Endodermal cell (in vitro differentiated cells): ENCODE measurements around the gene THADA. TPM values are rescaled to one million over a fixed set of nuclear protein-coding genes. Genes with fewer than 3 reads are reported as not detected.

ENCODE experiments used
- DNase-seq: peaks from one replicate; pipeline ENCODE4 v3.0.0-alpha.2; 2017
- H3K27ac ChIP-seq: 2 replicates; pipeline ENCODE4 v1.5.1; 2013; ENCODE audit warnings: mild to moderate bottlenecking, low read depth, low read length, moderate library complexity
- H3K27me3 ChIP-seq: 2 replicates; pipeline ENCODE4 v1.6.1; 2013; ENCODE audit warnings: mild to moderate bottlenecking, low read length, moderate library complexity; ENCODE audit not compliant: insufficient read depth, control insufficient read depth, poor library complexity, severe bottlenecking
- H3K36me3 ChIP-seq: 2 replicates; pipeline ENCODE4 v1.7.0; 2013; ENCODE audit warnings: mild to moderate bottlenecking, low read length, moderate library complexity; ENCODE audit not compliant: control insufficient read depth, insufficient read depth
- H3K4me1 ChIP-seq: one replicate; pipeline ENCODE4 v1.7.0; 2013; ENCODE audit warnings: low read length; ENCODE audit not compliant: control insufficient read depth, insufficient read depth
- H3K4me3 ChIP-seq: 2 replicates; pipeline ENCODE4 v1.5.1; 2013; ENCODE audit warnings: mild to moderate bottlenecking, low read length, moderate library complexity
- H3K9ac ChIP-seq: 2 replicates; pipeline ENCODE4 v1.6.1; 2013; ENCODE audit warnings: mild to moderate bottlenecking, low read length, moderate library complexity; ENCODE audit not compliant: poor library complexity, severe bottlenecking; ENCODE audit errors: extremely low read depth
- H3K9me3 ChIP-seq: 2 replicates; pipeline ENCODE4 v1.6.1; 2013; ENCODE audit warnings: mild to moderate bottlenecking, low read length, moderate library complexity; ENCODE audit not compliant: control insufficient read depth
- H3K27ac Mint-ChIP-seq: 2 replicates; pipeline ENCODE4 v1.8.0; 2020; ENCODE audit warnings: mixed read lengths
- H3K27me3 Mint-ChIP-seq: 2 replicates; pipeline ENCODE4 v1.8.0; 2021; ENCODE audit warnings: mild to moderate bottlenecking, mixed read lengths; ENCODE audit not compliant: insufficient read depth
- H3K36me3 Mint-ChIP-seq: 2 replicates; pipeline ENCODE4 v1.8.0; 2020; ENCODE audit warnings: low read depth, mixed read lengths
- H3K4me1 Mint-ChIP-seq: 2 replicates; pipeline ENCODE4 v1.8.0; 2020; ENCODE audit warnings: mixed read lengths
- H3K4me3 Mint-ChIP-seq: 2 replicates; pipeline ENCODE4 v1.8.0; 2020; ENCODE audit warnings: mild to moderate bottlenecking, moderate library complexity, mixed read lengths
- H3K9me3 Mint-ChIP-seq: 2 replicates; pipeline ENCODE4 v1.8.0; 2020; ENCODE audit warnings: mild to moderate bottlenecking, mixed read lengths
- CTCF ChIP-seq: fragments of 200-600 bp; sonication (generic); conservative IDR thresholded peaks from 2 replicates; pipeline ENCODE4 v1.5.0; 2021; ENCODE audit warnings: antibody characterized with exemption, mild to moderate bottlenecking
- WGBS, 2 experiments: methylation state at CpG; one replicate each; pipeline versions ENCODE4 v1.1.5 to v1.1.7; 2013; ENCODE audit warnings: missing lambda C conversion rate in 2 of 2, mixed read lengths in 1 of 2; ENCODE audit not compliant: insufficient coverage in 1 of 2, insufficient read length in 1 of 2; 5-methylcytosine and 5-hydroxymethylcytosine counted together
- total RNA-seq, 2 donors: library from RNA; stranded (reverse); fragmentation: NEBNext Ultra II Directional in 1 of 2; extraction: Animal tissue kit (Norgen Biotek cat#: 25700) in 1 of 2; gene quantifications; 2 replicates in 1 of 2; 3 replicates in 1 of 2; pipeline ENCODE4 v1.2.1, GENCODE V29; 2021

The THADA gene
- total RNA-seq, 2 donors from 2014 or later: 32.8 to 35.0 TPM

DNA sequence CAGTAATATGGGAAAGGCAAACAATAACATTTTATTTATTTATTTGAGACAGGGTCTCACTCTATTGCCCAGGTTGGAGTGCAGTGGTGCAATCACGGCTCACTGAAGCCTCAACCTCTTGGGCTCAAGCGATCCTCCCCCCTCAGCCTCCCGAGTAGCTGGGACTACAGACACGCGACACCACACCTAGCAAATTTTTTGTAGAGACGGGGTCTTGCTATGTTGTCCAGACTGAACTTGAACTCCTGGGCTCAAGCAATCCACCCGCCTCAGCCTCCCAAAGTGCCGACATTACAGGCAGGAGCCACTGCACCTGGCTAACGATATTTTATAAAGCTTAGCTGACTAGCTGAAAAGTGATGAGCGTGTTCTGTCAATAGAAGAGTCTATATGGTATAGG is 23.7 kb upstream of the THADA start:
- no peak overlapping the region for H3K4me3 ChIP-seq
- H3K27ac ChIP-seq: no peak overlapping the region
- no peaks in the 10 kb centered on the region for H3K9me3 Mint-ChIP-seq
- no peaks in the 10 kb centered on the region for H3K4me1 ChIP-seq
- no peaks in the 10 kb centered on the region for H3K36me3 Mint-ChIP-seq
- H3K4me3 Mint-ChIP-seq: no peak overlapping the region
- no peak for DNase-seq
- no peaks in the 10 kb centered on the region for H3K27me3 Mint-ChIP-seq
- H3K27me3 ChIP-seq: no peaks in the 10 kb centered on the region
- no peak for TF ChIP-seq CTCF
- no peaks in the 10 kb centered on the region for H3K4me1 Mint-ChIP-seq
- H3K9me3 ChIP-seq: no peaks in the 10 kb centered on the region
- H3K27ac Mint-ChIP-seq: no peak overlapping the region
- H3K9ac ChIP-seq: no peak overlapping the region
- WGBS, 2 experiments: 93 to 94% methylated on average over 9 to 10 of the region's 10 CpGs
- H3K36me3 ChIP-seq: no peaks in the 10 kb centered on the region

- Histone ChIP-seq H3K4me3 (no peak overlapping the region), H3K9me3 (no peaks in the 10 kb centered on the region), H3K4me1 (no peaks in the 10 kb centered on the region), H3K27me3 (no peaks in the 10 kb centered on the region), H3K27ac (no peak overlapping the region), H3K9ac (no peak overlapping the region), H3K36me3 (no peaks in the 10 kb centered on the region)
- H3K27ac Mint-ChIP-seq: no peak overlapping the region
- DNase-seq: no peak
- no peaks in the 10 kb centered on the region for H3K9me3 Mint-ChIP-seq
- H3K27me3 Mint-ChIP-seq: no peaks in the 10 kb centered on the region
- H3K4me3 Mint-ChIP-seq: no peak overlapping the region
- TF ChIP-seq CTCF: no peak
- H3K36me3 Mint-ChIP-seq: no peaks in the 10 kb centered on the region
- peaks cover 6% of the 10 kb centered on the region for H3K4me1 Mint-ChIP-seq
- WGBS, 2 experiments: 76 to 91% methylated on average over 3 to 4 of the region's 5 CpGs
These were observed 21.3 kb upstream of the THADA start for GRCh38 chr2:43616967-43617680.

DNA sequence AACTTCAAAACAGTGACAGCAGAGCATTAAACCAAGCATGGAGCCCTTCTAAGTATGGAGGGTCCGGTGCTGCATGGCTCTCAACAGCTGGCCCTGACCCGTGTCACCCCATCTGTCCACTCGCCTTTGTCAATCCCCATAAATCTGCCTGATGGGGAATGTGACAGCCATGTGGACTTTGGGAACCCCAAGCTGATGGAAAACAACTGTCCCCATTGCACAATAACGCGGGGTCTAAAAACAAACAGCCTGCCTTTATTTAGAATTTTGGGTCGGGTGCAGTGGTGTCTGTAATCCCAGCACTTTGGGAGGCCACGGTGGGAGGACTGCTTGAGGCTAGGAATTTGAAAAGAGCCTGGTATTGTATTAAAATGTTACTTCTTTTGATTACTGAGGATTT is 17.1 kb upstream of the THADA start:
- no peak overlapping the region for H3K27ac Mint-ChIP-seq
- no peak for TF ChIP-seq CTCF
- WGBS, 2 experiments: 91 to 98% methylated on average over 7 of the region's 7 CpGs
- H3K36me3 Mint-ChIP-seq: no peaks in the 10 kb centered on the region
- no peaks in the 10 kb centered on the region for H3K9me3 Mint-ChIP-seq
- H3K27me3 Mint-ChIP-seq: no peaks in the 10 kb centered on the region
- no peak overlapping the region for H3K27ac ChIP-seq
- no peaks in the 10 kb centered on the region for H3K4me1 ChIP-seq
- H3K4me1 Mint-ChIP-seq: peaks cover 6% of the 10 kb centered on the region
- DNase-seq: no peak
- H3K9me3 ChIP-seq: no peaks in the 10 kb centered on the region
- no peak overlapping the region for H3K4me3 Mint-ChIP-seq
- no peak overlapping the region for H3K9ac ChIP-seq
- H3K27me3 ChIP-seq: no peaks in the 10 kb centered on the region
- H3K36me3 ChIP-seq: no peaks in the 10 kb centered on the region
- H3K4me3 ChIP-seq: no peak overlapping the region
